Tibial nerve (tissue), 4 donors: ENCODE data around the gene MON2. TPM values are rescaled to one million over a fixed set of nuclear protein-coding genes. Genes with fewer than 3 reads are reported as not detected.

Experiments
- DNase-seq, 2 donors: peaks; one replicate each; pipeline ENCODE4 v3.0.0-alpha.2; 2019; ENCODE audit warnings: low spot score in 2 of 2
- H3K27ac ChIP-seq, 4 donors: fragments of 200-600 bp; sonication (generic) in 3 of 4; one replicate each; pipeline ENCODE4 v1.5.1; 2017 to 2019; ENCODE audit warnings: mild to moderate bottlenecking in 1 of 4
- H3K27me3 ChIP-seq, 2 donors: fragments of 200-600 bp; sonication (generic) in 1 of 2; one replicate each; pipeline versions ENCODE4 v1.5.1 to v1.6.0; 2017 to 2019
- H3K36me3 ChIP-seq, 3 donors: fragments of 200-600 bp; sonication (generic); one replicate each; pipeline ENCODE4 v1.5.1; 2018 to 2019
- H3K4me1 ChIP-seq, 4 donors: fragments of 200-600 bp; sonication (generic) in 3 of 4; one replicate each; pipeline ENCODE4 v1.5.1; 2017 to 2019
- H3K4me3 ChIP-seq, 4 donors: fragments of 200-600 bp; sonication (generic) in 3 of 4; one replicate each; pipeline ENCODE4 v1.5.1; 2017 to 2019; ENCODE audit warnings: mild to moderate bottlenecking in 1 of 4, moderate library complexity in 1 of 4
- H3K9me3 ChIP-seq, 4 donors: fragments of 200-600 bp; sonication (generic) in 3 of 4; one replicate each; pipeline ENCODE4 v1.5.1; 2017 to 2019
- CTCF ChIP-seq, 5 experiments: fragments of 200-600 bp in 3 of 5; fragments of 450-650 bp in 2 of 5; sonication (generic) in 3 of 5; IDR thresholded peaks; one replicate each; pipeline ENCODE4 v1.5.1; 2016 to 2019; ENCODE audit warnings: antibody characterized with exemption in 5 of 5, mild to moderate bottlenecking in 3 of 5, moderate library complexity in 2 of 5
- EP300 ChIP-seq, 2 donors: sonication (generic); formaldehyde crosslinking; IDR thresholded peaks; one replicate each; pipeline ENCODE4 v1.6.1; 2017; ENCODE audit warnings: antibody characterized with exemption in 2 of 2, mild to moderate bottlenecking in 1 of 2
- POLR2A ChIP-seq, 2 donors: fragments of 450-650 bp; IDR thresholded peaks; one replicate each; pipeline ENCODE4 v1.6.1; 2017; ENCODE audit warnings: antibody characterized with exemption in 2 of 2, mild to moderate bottlenecking in 2 of 2, moderate library complexity in 2 of 2
- WGBS, 2 donors: methylation state at CpG; one replicate each; pipeline ENCODE4 v1.1.5; 2018; 5-methylcytosine and 5-hydroxymethylcytosine counted together
- total RNA-seq, 4 donors: library from RNA; depleted of rRNA; stranded (reverse); fragments of >200 nt; gene quantifications; one replicate each; pipeline ENCODE4 v1.1.0, GENCODE V29; 2016

MON2 gene
- total RNA-seq, 4 donors from 2014 or later = 70.2 to 134 (median 111) TPM

DNA sequence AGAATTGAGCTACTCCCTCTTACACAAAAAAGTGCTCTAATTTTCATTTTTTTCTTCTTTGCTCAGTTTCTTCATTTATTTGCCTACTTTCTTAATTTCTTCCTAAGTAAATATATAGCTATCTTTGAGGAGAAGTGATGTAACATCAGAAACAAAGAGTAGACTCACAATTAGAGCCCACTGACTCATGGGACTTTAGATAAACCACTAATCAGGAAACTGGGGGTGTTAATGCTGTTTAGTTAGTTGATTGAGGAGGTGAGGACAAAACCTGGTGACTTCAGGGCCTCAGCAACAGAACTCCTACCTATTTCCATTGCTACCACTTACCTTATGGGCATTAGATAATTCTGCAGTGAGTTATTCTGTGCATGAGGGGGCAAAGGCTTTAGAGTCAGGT is 151.7 kb downstream of the MON2 start:
- Histone ChIP-seq H3K36me3 (peaks cover 0 to 21% (median 0%) of the 10 kb centered on the region in 3 donors), H3K4me3 (no peak overlapping the region), H3K4me1 (peaks cover 0 to 29% (median 0%) of the 10 kb centered on the region in 4 donors), H3K9me3 (no peaks in the 10 kb centered on the region), H3K27ac (no peak overlapping the region), H3K27me3 (no peaks in the 10 kb centered on the region)
- DNase-seq = no peak
- no peak for TF ChIP-seq CTCF (IDR thresholded peaks at IDR 0.05)
- TF ChIP-seq EP300 (IDR thresholded peaks at IDR 0.05) = no peak
- TF ChIP-seq POLR2A (IDR thresholded peaks at IDR 0.05) = no peak

DNA sequence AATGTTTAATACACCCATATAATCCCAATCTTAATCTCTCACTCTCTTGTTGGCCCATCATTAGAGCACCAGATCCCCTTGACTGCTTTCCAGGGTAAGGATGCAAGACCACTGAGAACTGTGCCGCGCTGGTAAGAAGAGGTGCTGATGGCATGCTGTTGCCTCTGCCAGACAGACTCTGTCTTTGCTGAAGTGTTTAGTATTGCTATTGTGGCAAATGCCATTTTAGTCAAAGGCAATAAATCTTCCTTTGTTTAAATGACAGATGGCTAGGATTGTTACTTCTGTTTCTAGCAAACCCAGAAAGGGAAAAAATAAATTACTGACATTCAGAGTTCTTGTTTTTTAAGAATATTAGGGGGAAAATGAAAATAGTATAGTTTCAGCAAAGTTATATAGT is 152.3 kb downstream of the MON2 start:
- no peak for DNase-seq
- Histone ChIP-seq H3K4me1 (peaks cover 0 to 29% (median 0%) of the 10 kb centered on the region in 4 donors), H3K27me3 (no peaks in the 10 kb centered on the region), H3K9me3 (no peaks in the 10 kb centered on the region), H3K27ac (no peak overlapping the region), H3K36me3 (peaks cover 0 to 15% (median 0%) of the 10 kb centered on the region in 3 donors), H3K4me3 (no peak overlapping the region)
- 48 to 55% methylated on average over 2 of the region's 2 CpGs for WGBS, 2 donors
- TF ChIP-seq CTCF (IDR thresholded peaks at IDR 0.05) (no peak), EP300 (IDR thresholded peaks at IDR 0.05) (no peak), POLR2A (IDR thresholded peaks at IDR 0.05) (no peak)

GRCh38 chr12:62621101-62621638 is 154.5 kb downstream of the MON2 start:
- no peak overlapping the region for H3K4me3 ChIP-seq
- H3K9me3 ChIP-seq = no peaks in the 10 kb centered on the region
- WGBS, 2 donors = 81 to 83% methylated on average over 8 of the region's 8 CpGs
- H3K4me1 ChIP-seq = peaks cover 0 to 29% (median 0%) of the 10 kb centered on the region in 4 donors
- TF ChIP-seq POLR2A (IDR thresholded peaks at IDR 0.05) (no peak), CTCF (IDR thresholded peaks at IDR 0.05) (no peak), EP300 (IDR thresholded peaks at IDR 0.05) (no peak)
- no peaks in the 10 kb centered on the region for H3K27me3 ChIP-seq
- peaks cover 0 to 4% (median 0%) of the 10 kb centered on the region in 3 donors for H3K36me3 ChIP-seq
- DNase-seq = no peak
- no peak overlapping the region for H3K27ac ChIP-seq

- no peak for TF ChIP-seq POLR2A (IDR thresholded peaks at IDR 0.05)
- no peak for TF ChIP-seq CTCF (IDR thresholded peaks at IDR 0.05)
- TF ChIP-seq EP300 (IDR thresholded peaks at IDR 0.05) = no peak
- DNase-seq = no peak
- no peaks in the 10 kb centered on the region for H3K9me3 ChIP-seq
- WGBS, 2 donors = 58 to 68% methylated on average over 2 of the region's 2 CpGs
- H3K4me1 ChIP-seq = peaks cover 0 to 25% (median 0%) of the 10 kb centered on the region in 4 donors
- no peaks in the 10 kb centered on the region for H3K36me3 ChIP-seq
- no peak overlapping the region for H3K27ac ChIP-seq
- no peaks in the 10 kb centered on the region for H3K27me3 ChIP-seq
- no peak overlapping the region for H3K4me3 ChIP-seq
Measured at GRCh38 chr12:62622177-62622576, 155.6 kb downstream of the MON2 start.

DNA sequence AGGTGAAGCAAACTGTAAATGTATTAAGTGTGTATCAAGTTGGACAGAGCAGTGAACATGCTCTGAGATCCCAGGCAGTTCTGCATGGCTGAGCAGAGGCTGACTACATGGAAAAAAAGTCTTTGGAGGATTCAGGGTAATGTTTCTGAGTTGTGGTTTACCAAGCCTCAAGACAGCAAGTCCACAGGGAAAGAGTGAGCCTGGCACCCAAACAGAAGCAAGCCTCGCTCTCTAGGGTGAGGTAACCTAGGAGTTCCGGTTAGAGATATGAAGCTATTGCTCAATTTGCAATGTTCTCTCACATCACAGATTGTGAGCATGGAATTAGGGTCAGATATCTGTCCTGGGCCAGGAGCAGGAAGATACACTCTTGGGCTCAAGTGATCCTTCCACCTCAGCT is 158.6 kb downstream of the MON2 start:
- H3K4me3 ChIP-seq = no peak overlapping the region
- H3K27ac ChIP-seq = no peak overlapping the region
- DNase-seq = no peak
- H3K27me3 ChIP-seq = no peaks in the 10 kb centered on the region
- H3K36me3 ChIP-seq = no peaks in the 10 kb centered on the region
- WGBS, 2 donors = 81 to 84% methylated on average over 2 of the region's 2 CpGs
- H3K9me3 ChIP-seq = no peaks in the 10 kb centered on the region
- no peaks in the 10 kb centered on the region for H3K4me1 ChIP-seq
- no peak for TF ChIP-seq CTCF (IDR thresholded peaks at IDR 0.05)
